ENCODE results near the gene ACOX2.

DNA sequence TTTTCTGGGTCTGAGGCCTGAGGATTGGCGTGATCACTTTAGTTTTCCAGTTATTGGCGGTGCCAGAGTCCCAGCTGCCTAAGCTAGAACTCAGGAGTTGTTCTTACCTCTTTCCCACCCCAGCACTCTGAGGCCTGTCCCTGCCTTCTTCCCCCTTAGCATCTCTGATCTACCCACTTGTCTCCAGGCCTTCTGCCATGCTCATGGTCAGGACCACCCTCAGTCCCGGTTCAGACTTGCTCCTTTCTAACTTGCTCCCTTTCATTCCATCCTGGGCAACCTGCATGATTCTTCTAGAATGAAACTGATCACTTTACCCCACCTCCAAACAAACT, 15.7 kb downstream of the ACOX2 start:
- no peak for TF ChIP-seq POLR2A (IDR thresholded peaks at IDR 0.05; ENCODE audit: borderline replicate concordance, extremely low read depth, insufficient read depth, insufficient read length)
- TF ChIP-seq, protein P1, sequence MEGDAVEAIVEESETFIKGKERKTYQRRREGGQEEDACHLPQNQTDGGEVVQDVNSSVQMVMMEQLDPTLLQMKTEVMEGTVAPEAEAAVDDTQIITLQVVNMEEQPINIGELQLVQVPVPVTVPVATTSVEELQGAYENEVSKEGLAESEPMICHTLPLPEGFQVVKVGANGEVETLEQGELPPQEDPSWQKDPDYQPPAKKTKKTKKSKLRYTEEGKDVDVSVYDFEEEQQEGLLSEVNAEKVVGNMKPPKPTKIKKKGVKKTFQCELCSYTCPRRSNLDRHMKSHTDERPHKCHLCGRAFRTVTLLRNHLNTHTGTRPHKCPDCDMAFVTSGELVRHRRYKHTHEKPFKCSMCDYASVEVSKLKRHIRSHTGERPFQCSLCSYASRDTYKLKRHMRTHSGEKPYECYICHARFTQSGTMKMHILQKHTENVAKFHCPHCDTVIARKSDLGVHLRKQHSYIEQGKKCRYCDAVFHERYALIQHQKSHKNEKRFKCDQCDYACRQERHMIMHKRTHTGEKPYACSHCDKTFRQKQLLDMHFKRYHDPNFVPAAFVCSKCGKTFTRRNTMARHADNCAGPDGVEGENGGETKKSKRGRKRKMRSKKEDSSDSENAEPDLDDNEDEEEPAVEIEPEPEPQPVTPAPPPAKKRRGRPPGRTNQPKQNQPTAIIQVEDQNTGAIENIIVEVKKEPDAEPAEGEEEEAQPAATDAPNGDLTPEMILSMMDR (IDR thresholded peaks at IDR 0.05 in 2 of 3, conservative IDR thresholded peaks at IDR 0.05 in 1 of 3; ENCODE audit: borderline replicate concordance in 1 of 3, insufficient read depth in 1 of 3, low read depth in 2 of 3, low read length in 2 of 3), result no peak
- TF ChIP-seq POLR2AphosphoS5 (IDR thresholded peaks at IDR 0.05; ENCODE audit: low read depth, low read length), result no peak
- TF ChIP-seq SRF (IDR thresholded peaks at IDR 0.05; ENCODE audit: low read depth), result no peak
- TF ChIP-seq ELF1 (IDR thresholded peaks at IDR 0.05; ENCODE audit: borderline replicate concordance, low read depth), result no peak
- TF ChIP-seq EZH2 (IDR thresholded peaks at IDR 0.05), result no peak
- no peak for TF ChIP-seq ZNF274 (IDR thresholded peaks at IDR 0.05; ENCODE audit: low read depth, low read length)
- no peak for TF ChIP-seq SP1 (IDR thresholded peaks at IDR 0.05; ENCODE audit: low read depth)
- TF ChIP-seq RAD21 (IDR thresholded peaks at IDR 0.05; ENCODE audit: low read depth), result no peak
